Raji (cell line): Measurements from ENCODE around the gene ARHGAP33.

Source experiments
- POLR2A ChIP-seq: IDR thresholded peaks from 2 replicates; pipeline ENCODE4 v1.6.1; 2011; ENCODE audit warnings: low read depth, low read length, control low read depth; ENCODE audit not compliant: insufficient read depth

The ARHGAP33 gene

GRCh38 chr19:35790981-35791813, 15.8 kb downstream of the ARHGAP33 start:
- no peak for TF ChIP-seq POLR2A

- TF ChIP-seq POLR2A = no peak
Measured at GRCh38 chr19:35791814-35792279, 16.5 kb downstream of the ARHGAP33 start.

GRCh38 chr19:35792312-35792711, 16.9 kb downstream of the ARHGAP33 start:
- TF ChIP-seq POLR2A = no peak

GRCh38 chr19:35792888-35793287, 17.5 kb downstream of the ARHGAP33 start:
- TF ChIP-seq POLR2A = no peak

GRCh38 chr19:35793381-35794165, 18.2 kb downstream of the ARHGAP33 start:
- no peak for TF ChIP-seq POLR2A

- no peak for TF ChIP-seq POLR2A
Measured at GRCh38 chr19:35796645-35797542, 21.5 kb downstream of the ARHGAP33 start.

GRCh38 chr19:35797663-35798062, 22.3 kb downstream of the ARHGAP33 start:
- TF ChIP-seq POLR2A = no peak

- no peak for TF ChIP-seq POLR2A
Measured at GRCh38 chr19:35801828-35802227, 26.5 kb downstream of the ARHGAP33 start.

GRCh38 chr19:35805526-35806102, 30.2 kb downstream of the ARHGAP33 start:
- no peak for TF ChIP-seq POLR2A

- no peak for TF ChIP-seq POLR2A
Measured at GRCh38 chr19:35806597-35806996, 31.2 kb downstream of the ARHGAP33 start.

GRCh38 chr19:35807633-35808032, 32.3 kb downstream of the ARHGAP33 start:
- TF ChIP-seq POLR2A = no peak

- no peak for TF ChIP-seq POLR2A
Measured at GRCh38 chr19:35811317-35812219, 36.2 kb downstream of the ARHGAP33 start.

GRCh38 chr19:35812220-35813042, 37.1 kb downstream of the ARHGAP33 start, which contains the start of gene PRODH2:
Gene PRODH2, minus strand, starts transcription at chr19:35812845. Its CDS starts 40 bp downstream, at chr19:35812805.
- no peak for TF ChIP-seq POLR2A
